ENCODE results near the gene AP2A2.

The AP2A2 gene

GRCh38 chr11:917426-917825, 8.2 kb upstream of the AP2A2 start:
- no peak for TF ChIP-seq CTCF (IDR thresholded peaks at IDR 0.05; ENCODE audit: extremely low read depth, insufficient read depth, missing control alignments)
- no peak for DNase-seq (ENCODE audit: low spot score)
- in situ Hi-C loops (cut with MboI; ENCODE audit: low pct_unique_long_range_greater_than_20kb, low sequenced_read_pairs, unreplicated experiment), result no loop called here

- in situ Hi-C loops (cut with MboI; ENCODE audit: low pct_unique_long_range_greater_than_20kb, low sequenced_read_pairs, unreplicated experiment), result no loop called here
- no peak for DNase-seq (ENCODE audit: low spot score)
- TF ChIP-seq CTCF (IDR thresholded peaks at IDR 0.05; ENCODE audit: extremely low read depth, insufficient read depth, missing control alignments), result no peak
Observed at GRCh38 chr11:921921-922678, 3.6 kb upstream of the AP2A2 start.

GRCh38 chr11:923691-924405, 1.8 kb upstream of the AP2A2 start:
- in situ Hi-C loops (cut with MboI; ENCODE audit: low pct_unique_long_range_greater_than_20kb, low sequenced_read_pairs, unreplicated experiment), result no loop called here
- TF ChIP-seq CTCF (IDR thresholded peaks at IDR 0.05; ENCODE audit: extremely low read depth, insufficient read depth, missing control alignments), result no peak
- DNase-seq (ENCODE audit: low spot score), result no peak

GRCh38 chr11:924406-925157, 1.1 kb upstream of the AP2A2 start:
- TF ChIP-seq CTCF (IDR thresholded peaks at IDR 0.05; ENCODE audit: extremely low read depth, insufficient read depth, missing control alignments), result no peak
- no peak for DNase-seq (ENCODE audit: low spot score)
- in situ Hi-C loops (cut with MboI; ENCODE audit: low pct_unique_long_range_greater_than_20kb, low sequenced_read_pairs, unreplicated experiment), result no loop called here

- in situ Hi-C loops (cut with MboI; ENCODE audit: low pct_unique_long_range_greater_than_20kb, low sequenced_read_pairs, unreplicated experiment), result no loop called here
- TF ChIP-seq CTCF (IDR thresholded peaks at IDR 0.05; ENCODE audit: extremely low read depth, insufficient read depth, missing control alignments), result no peak
- peak; percentile 25 for DNase-seq (ENCODE audit: low spot score)
Observed at GRCh38 chr11:925158-925495, 543 bp upstream of the AP2A2 start.

- in situ Hi-C loops (cut with MboI; ENCODE audit: low pct_unique_long_range_greater_than_20kb, low sequenced_read_pairs, unreplicated experiment), result no loop called here
- DNase-seq (ENCODE audit: low spot score), result peak; percentile 51
Observed at GRCh38 chr11:926341-926916, 759 bp downstream of the AP2A2 start.

More at GRCh38 chr11:926341-926916, 759 bp downstream of the AP2A2 start:
- no peak for TF ChIP-seq CTCF (IDR thresholded peaks at IDR 0.05; ENCODE audit: extremely low read depth, insufficient read depth, missing control alignments)

Measured in GM13977 (cell line).